GM08714 (cell line): Measurements from ENCODE around the gene PAQR7.

Experiments
- H3K4me3 ChIP-seq: fragments of 200-500 bp; sonication (Bioruptor generic); 2 replicates; pipeline ENCODE4 v1.5.1; 2014; ENCODE audit warnings: mild to moderate bottlenecking, low read length, inconsistent platforms
- ZNF274 ChIP-seq: IDR thresholded peaks from 2 replicates; pipeline ENCODE4 v1.6.1; 2012; ENCODE audit warnings: mild to moderate bottlenecking, low read depth, low read length

The PAQR7 gene

GRCh38 chr1:25875154-25875855, at the start of gene PAQR7:
PAQR7 (minus strand) TSS chr1:25875708; CDS start chr1:25863839, 11,869 bp downstream.
- H3K4me3 ChIP-seq = peak within 1 kb of the TSS; percentile 65; the same call in 1 of the 2 replicates
- no peak for TF ChIP-seq ZNF274

GRCh38 chr1:25924454-25924853, 48.9 kb upstream of the PAQR7 start:
- no peak for TF ChIP-seq ZNF274
- H3K4me3 ChIP-seq = no peak overlapping the region

- peak overlapping the region; percentile 30; the same call in 1 of the 2 replicates for H3K4me3 ChIP-seq
- TF ChIP-seq ZNF274 = no peak
These were observed 47.6 kb upstream of the PAQR7 start for GRCh38 chr1:25922971-25923552.

DNA sequence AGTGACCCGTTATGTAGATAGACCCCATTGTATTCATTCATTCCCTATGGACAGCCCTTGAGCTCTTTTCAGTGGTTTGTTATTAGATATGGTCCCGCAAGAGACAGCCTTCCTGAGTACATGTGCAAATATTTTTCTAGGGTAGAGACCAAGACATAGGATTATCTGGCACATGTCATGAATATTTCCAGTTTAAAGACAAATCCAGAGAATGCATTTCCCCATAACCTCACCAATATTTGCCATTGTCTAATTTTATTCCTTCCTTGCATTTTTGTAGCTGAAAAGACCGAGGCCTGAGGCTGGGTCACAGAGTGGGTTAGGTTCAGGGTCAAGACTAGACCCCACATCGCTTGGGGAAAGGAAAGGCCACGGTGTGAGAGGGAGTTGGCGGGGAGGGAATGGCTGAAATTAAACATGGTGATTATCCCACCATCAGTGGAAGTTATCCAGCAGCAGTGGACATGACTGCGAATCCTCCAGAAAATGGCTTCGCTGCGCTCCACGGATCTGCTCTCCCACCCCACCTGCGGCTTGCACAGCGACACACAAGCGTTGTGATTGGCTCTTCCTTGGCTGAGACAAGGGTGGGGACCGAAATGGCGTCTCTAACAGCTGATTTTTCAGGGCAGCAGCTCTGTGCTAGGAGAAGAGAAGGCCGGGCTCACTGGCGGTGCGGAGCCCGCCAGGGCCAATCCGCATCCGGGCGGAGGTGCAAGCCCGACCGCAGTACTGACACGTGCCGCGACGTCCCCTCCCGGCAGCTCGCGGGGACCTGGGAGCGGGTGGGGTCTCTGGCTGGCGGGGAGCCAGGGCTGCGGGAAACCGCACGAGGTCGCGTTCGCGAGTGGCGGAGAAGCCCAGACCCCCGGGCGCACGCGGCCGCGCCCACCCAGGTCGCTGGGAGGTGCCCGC, 46.8 kb upstream of the PAQR7 start:
- H3K4me3 ChIP-seq = peak overlapping the region; percentile 30; the same call in 1 of the 2 replicates
- TF ChIP-seq ZNF274 = no peak

GRCh38 chr1:25918615-25919014, 43.1 kb upstream of the PAQR7 start:
- H3K4me3 ChIP-seq = no peak overlapping the region
- TF ChIP-seq ZNF274 = no peak

GRCh38 chr1:25917996-25918395, 42.5 kb upstream of the PAQR7 start:
- no peak overlapping the region for H3K4me3 ChIP-seq
- TF ChIP-seq ZNF274 = no peak

- TF ChIP-seq ZNF274 = no peak
These were observed 41.0 kb upstream of the PAQR7 start for GRCh38 chr1:25916460-25916859.

GRCh38 chr1:25914074-25914995, 38.8 kb upstream of the PAQR7 start:
- TF ChIP-seq ZNF274 = no peak
- H3K4me3 ChIP-seq = no peak overlapping the region

More at GRCh38 chr1:25916460-25916859, 41.0 kb upstream of the PAQR7 start:
- no peak overlapping the region for H3K4me3 ChIP-seq

DNA sequence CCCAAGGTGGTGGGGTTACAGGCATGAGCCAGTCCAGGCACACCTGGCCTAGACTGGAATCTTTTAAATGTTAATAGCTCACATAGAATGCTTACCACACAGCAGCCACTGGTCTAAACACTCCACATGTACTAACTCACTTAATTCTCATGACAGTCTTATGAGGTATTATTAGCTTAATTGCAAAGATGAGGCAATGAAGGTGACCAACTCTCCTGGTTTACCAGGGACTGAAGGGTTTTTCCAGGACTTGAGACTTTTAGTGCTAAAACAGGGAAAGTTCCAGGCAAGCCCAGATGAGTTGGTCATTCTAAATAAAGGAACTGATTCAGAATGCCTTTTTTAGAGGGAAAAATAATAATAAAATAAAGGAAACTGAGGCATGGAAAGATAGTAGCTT, 37.7 kb upstream of the PAQR7 start:
- H3K4me3 ChIP-seq = no peak overlapping the region
- no peak for TF ChIP-seq ZNF274

DNA sequence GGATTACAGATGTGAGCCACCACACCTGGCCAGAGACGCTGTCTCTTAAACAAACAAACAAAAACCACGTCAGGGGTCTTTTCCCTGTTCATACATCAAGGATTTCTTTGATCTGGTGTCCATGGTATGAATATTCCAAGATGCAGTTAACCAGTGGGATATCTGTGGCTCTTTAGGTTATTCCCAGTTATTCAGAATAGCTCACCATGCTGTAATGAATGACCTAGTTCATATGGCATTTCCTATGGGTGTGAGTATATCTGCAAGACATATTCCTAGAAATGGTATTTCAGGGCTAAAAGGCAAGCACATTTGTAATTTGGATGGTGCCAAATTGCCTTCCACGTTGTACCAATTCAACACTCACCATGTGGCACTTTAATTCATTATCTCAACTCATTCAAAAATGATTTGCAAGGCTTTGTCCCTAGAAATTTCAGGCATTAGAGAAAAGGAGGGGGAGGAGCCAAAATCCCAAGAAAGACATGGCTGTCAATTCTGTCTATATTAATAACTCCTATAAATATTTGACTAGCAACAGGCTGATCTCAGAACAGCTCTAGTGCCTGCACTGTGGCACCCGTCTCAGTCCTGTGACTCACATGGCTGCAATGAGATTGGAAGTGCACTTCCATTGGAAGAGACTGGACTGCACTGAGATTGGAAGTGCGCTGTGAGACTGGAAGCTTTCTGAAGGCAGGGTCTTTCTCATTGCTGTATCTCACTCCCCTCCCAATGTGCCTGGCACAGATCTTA, 36.7 kb upstream of the PAQR7 start:
- no peak for TF ChIP-seq ZNF274
- H3K4me3 ChIP-seq = no peak overlapping the region

DNA sequence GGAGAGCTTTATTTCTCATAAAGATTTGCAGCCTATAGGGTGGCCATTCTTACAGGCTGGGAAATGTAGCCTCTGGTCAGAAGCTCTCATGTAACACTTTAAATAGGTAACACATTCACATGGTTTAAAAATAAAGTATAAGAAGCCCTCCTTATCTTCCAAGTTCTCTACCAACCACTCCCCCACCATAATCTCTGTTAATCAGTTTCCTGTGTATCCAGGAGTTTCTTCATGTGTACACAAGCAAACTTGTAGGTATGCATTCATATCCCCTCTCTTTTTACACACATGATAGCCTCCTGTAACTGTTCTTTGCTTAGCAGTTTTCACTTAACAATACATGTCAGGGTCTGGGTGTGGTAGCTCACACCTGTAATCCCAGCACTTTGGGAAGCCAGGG, 35.7 kb upstream of the PAQR7 start:
- H3K4me3 ChIP-seq = no peak overlapping the region
- TF ChIP-seq ZNF274 = no peak

- TF ChIP-seq ZNF274 = no peak
- H3K4me3 ChIP-seq = no peak overlapping the region
These were observed 33.5 kb upstream of the PAQR7 start for GRCh38 chr1:25909040-25909439.

GRCh38 chr1:25908161-25908560, 32.7 kb upstream of the PAQR7 start:
- no peak for TF ChIP-seq ZNF274
- H3K4me3 ChIP-seq = no peak overlapping the region
